Natural killer cell (primary cell): ENCODE data around the gene ENTPD1. TPM values are rescaled to one million over a fixed set of nuclear protein-coding genes. Genes with fewer than 3 reads are reported as not detected.

Source experiments
- ATAC-seq, 3 donors: fragments of 150-1000 bp in 2 of 3; fragments of 200-7000 bp in 1 of 3; cut with Tn5 transposase; 1 replicate in 1 of 3; 2 replicates in 2 of 3; pipeline ENCODE4 v1.10.0; 2021; ENCODE audit warnings: mild to moderate bottlenecking in 2 of 3, moderate library complexity in 2 of 3
- DNase-seq, 2 donors: peaks; one replicate each; pipeline versions ENCODE4 v3.0.0 to v3.0.0-alpha.2; 2013 to 2021; ENCODE audit warnings: mixed read lengths in 1 of 2
- H3K27ac ChIP-seq: one replicate; pipeline ENCODE4 v1.5.1; 2013; ENCODE audit warnings: mild to moderate bottlenecking, low read length
- H3K27me3 ChIP-seq: one replicate; pipeline ENCODE4 v1.6.1; 2013; ENCODE audit warnings: low read length; ENCODE audit not compliant: control insufficient read depth, insufficient read depth
- H3K36me3 ChIP-seq: one replicate; pipeline ENCODE4 v1.6.1; 2013; ENCODE audit warnings: low read length; ENCODE audit not compliant: control insufficient read depth, insufficient read depth
- H3K4me1 ChIP-seq: one replicate; pipeline ENCODE4 v1.6.1; 2013; ENCODE audit warnings: low read length; ENCODE audit not compliant: control insufficient read depth, insufficient read depth
- H3K4me3 ChIP-seq: one replicate; pipeline ENCODE4 v1.5.1; 2013; ENCODE audit warnings: low read length
- H3K9me3 ChIP-seq: one replicate; pipeline ENCODE4 v1.6.1; 2013; ENCODE audit warnings: low read length; ENCODE audit not compliant: control insufficient read depth, insufficient read depth
- H3K27ac Mint-ChIP-seq, 2 donors: one replicate each; pipeline ENCODE4 v1.8.0; 2022; ENCODE audit warnings: mild to moderate bottlenecking in 2 of 2, mixed read lengths in 2 of 2, moderate library complexity in 1 of 2
- H3K27me3 Mint-ChIP-seq, 2 donors: one replicate each; pipeline ENCODE4 v1.8.0; 2022; ENCODE audit warnings: low read depth in 2 of 2, mixed read lengths in 2 of 2
- H3K36me3 Mint-ChIP-seq: one replicate; pipeline ENCODE4 v1.8.0; 2022; ENCODE audit warnings: mixed read lengths
- H3K4me1 Mint-ChIP-seq, 2 donors: one replicate each; pipeline ENCODE4 v1.8.0; 2022; ENCODE audit warnings: mixed read lengths in 2 of 2
- H3K4me3 Mint-ChIP-seq: one replicate; pipeline ENCODE4 v1.8.0; 2022; ENCODE audit warnings: mild to moderate bottlenecking, moderate library complexity, mixed read lengths
- H3K9me3 Mint-ChIP-seq, 2 donors: one replicate each; pipeline ENCODE4 v1.8.0; 2022; ENCODE audit warnings: mixed read lengths in 2 of 2
- whole genome bisulfite sequencing: methylation state at CpG from one replicate; pipeline ENCODE4 v1.1.7; 2013; ENCODE audit warnings: missing lambda C conversion rate; ENCODE audit not compliant: insufficient coverage; 5-methylcytosine and 5-hydroxymethylcytosine counted together
- intact Hi-C: fragments of 100-400 bp; cut with micrococcal nuclease; formaldehyde crosslinking; loops from one replicate; pipeline ENCODE4 v1.14.2; 2022
- total RNA-seq, 4 donors: library from RNA; stranded (reverse); fragments of 120-200 nt in 1 of 4; gene quantifications; one replicate each; pipeline versions ENCODE4 v1.2.3 to v1.2.4, GENCODE V29; 2013 to 2022
- TF ChIP-seq, protein P1 (sequence below): fragments of 200-600 bp; IDR thresholded peaks from one replicate; pipeline ENCODE4 v1.8.0; 2022; ENCODE audit warnings: antibody characterized with exemption

Gene ENTPD1
- total RNA-seq, 3 donors from 2014 or later (not counting 1 experiment from before 2014, with no cell fraction given) = 1.3 to 6.2 (median 3.1) TPM

GRCh38 chr10:95837356-95837776 lies 81.4 kb downstream of the ENTPD1 start:
- Histone ChIP-seq H3K9me3 (no peaks in the 10 kb centered on the region), H3K4me3 (no peak overlapping the region), H3K36me3 (no peaks in the 10 kb centered on the region), H3K27ac (peak overlapping the region; percentile 62), H3K27me3 (no peaks in the 10 kb centered on the region), H3K4me1 (peaks cover 26% of the 10 kb centered on the region)
- peaks cover 34 to 36% of the 10 kb centered on the region in 2 donors for H3K4me1 Mint-ChIP-seq
- no peaks in the 10 kb centered on the region for H3K27me3 Mint-ChIP-seq
- TF ChIP-seq, protein P1, sequence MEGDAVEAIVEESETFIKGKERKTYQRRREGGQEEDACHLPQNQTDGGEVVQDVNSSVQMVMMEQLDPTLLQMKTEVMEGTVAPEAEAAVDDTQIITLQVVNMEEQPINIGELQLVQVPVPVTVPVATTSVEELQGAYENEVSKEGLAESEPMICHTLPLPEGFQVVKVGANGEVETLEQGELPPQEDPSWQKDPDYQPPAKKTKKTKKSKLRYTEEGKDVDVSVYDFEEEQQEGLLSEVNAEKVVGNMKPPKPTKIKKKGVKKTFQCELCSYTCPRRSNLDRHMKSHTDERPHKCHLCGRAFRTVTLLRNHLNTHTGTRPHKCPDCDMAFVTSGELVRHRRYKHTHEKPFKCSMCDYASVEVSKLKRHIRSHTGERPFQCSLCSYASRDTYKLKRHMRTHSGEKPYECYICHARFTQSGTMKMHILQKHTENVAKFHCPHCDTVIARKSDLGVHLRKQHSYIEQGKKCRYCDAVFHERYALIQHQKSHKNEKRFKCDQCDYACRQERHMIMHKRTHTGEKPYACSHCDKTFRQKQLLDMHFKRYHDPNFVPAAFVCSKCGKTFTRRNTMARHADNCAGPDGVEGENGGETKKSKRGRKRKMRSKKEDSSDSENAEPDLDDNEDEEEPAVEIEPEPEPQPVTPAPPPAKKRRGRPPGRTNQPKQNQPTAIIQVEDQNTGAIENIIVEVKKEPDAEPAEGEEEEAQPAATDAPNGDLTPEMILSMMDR = no peak
- H3K4me3 Mint-ChIP-seq = no peak overlapping the region
- ATAC-seq (no peak), DNase-seq (no peak)
- intact Hi-C loops = no loop called here
- 58% methylated on average over 1 of the region's 1 CpG for WGBS
- peak overlapping the region; percentile 8 to 27 for H3K27ac Mint-ChIP-seq
- H3K9me3 Mint-ChIP-seq = no peaks in the 10 kb centered on the region
- H3K36me3 Mint-ChIP-seq = no peaks in the 10 kb centered on the region

- no peaks in the 10 kb centered on the region for H3K36me3 ChIP-seq
- Mint-ChIP-seq H3K27ac (peak overlapping the region; percentile 8 to 27), H3K27me3 (no peaks in the 10 kb centered on the region), H3K4me3 (no peak overlapping the region), H3K36me3 (no peaks in the 10 kb centered on the region), H3K9me3 (no peaks in the 10 kb centered on the region), H3K4me1 (peaks cover 30 to 31% of the 10 kb centered on the region in 2 donors)
- no peak overlapping the region for H3K4me3 ChIP-seq
- peaks cover 22% of the 10 kb centered on the region for H3K4me1 ChIP-seq
- DNase-seq (no peak), ATAC-seq (no peak)
- H3K9me3 ChIP-seq = no peaks in the 10 kb centered on the region
- peak overlapping the region; percentile 62 for H3K27ac ChIP-seq
- TF ChIP-seq, protein P1 = no peak
- intact Hi-C loops = no loop called here
- 39% methylated on average over 3 of the region's 3 CpGs for WGBS
- H3K27me3 ChIP-seq = no peaks in the 10 kb centered on the region
These were observed 81.8 kb downstream of the ENTPD1 start for GRCh38 chr10:95837783-95838182.

GRCh38 chr10:95840121-95840520 lies 84.2 kb downstream of the ENTPD1 start:
- H3K9me3 Mint-ChIP-seq = no peaks in the 10 kb centered on the region
- intact Hi-C loops = no loop called here
- no peaks in the 10 kb centered on the region for H3K27me3 Mint-ChIP-seq

GRCh38 chr10:95840681-95841080 lies 84.7 kb downstream of the ENTPD1 start:
- no peaks in the 10 kb centered on the region for H3K9me3 Mint-ChIP-seq
- peaks cover 11% of the 10 kb centered on the region for H3K4me1 ChIP-seq
- ATAC-seq = no peak
- H3K27ac Mint-ChIP-seq = no peak overlapping the region
- no peaks in the 10 kb centered on the region for H3K36me3 ChIP-seq
- no CpG with 5 or more reads among the region's 1 CpG for WGBS
- H3K27me3 ChIP-seq = no peaks in the 10 kb centered on the region
- TF ChIP-seq, protein P1 = no peak
- DNase-seq = no peak
- peaks cover 14 to 16% of the 10 kb centered on the region in 2 donors for H3K4me1 Mint-ChIP-seq
- no peaks in the 10 kb centered on the region for H3K36me3 Mint-ChIP-seq
- no peaks in the 10 kb centered on the region for H3K9me3 ChIP-seq
- no peaks in the 10 kb centered on the region for H3K27me3 Mint-ChIP-seq
- no peak overlapping the region for H3K4me3 ChIP-seq
- intact Hi-C loops = no loop called here
- no peak overlapping the region for H3K4me3 Mint-ChIP-seq
- no peak overlapping the region for H3K27ac ChIP-seq

More at GRCh38 chr10:95840121-95840520, 84.2 kb downstream of the ENTPD1 start:
- no peak overlapping the region for H3K4me3 Mint-ChIP-seq
- ATAC-seq (no peak), DNase-seq (no peak)
- no peaks in the 10 kb centered on the region for H3K36me3 ChIP-seq
- 70% methylated on average over 2 of the region's 2 CpGs for WGBS
- TF ChIP-seq, protein P1 = no peak
- no peaks in the 10 kb centered on the region for H3K27me3 ChIP-seq
- peaks cover 11% of the 10 kb centered on the region for H3K4me1 ChIP-seq
- H3K27ac ChIP-seq = no peak overlapping the region
- no peaks in the 10 kb centered on the region for H3K36me3 Mint-ChIP-seq
- peaks cover 18 to 19% of the 10 kb centered on the region in 2 donors for H3K4me1 Mint-ChIP-seq
- H3K4me3 ChIP-seq = no peak overlapping the region
- H3K27ac Mint-ChIP-seq = no peak overlapping the region
- no peaks in the 10 kb centered on the region for H3K9me3 ChIP-seq
